HG03457 (cell line): ENCODE measurements around the gene DLG4.

Experiments used
- ATAC-seq: cut with Tn5 transposase; IDR thresholded peaks from one replicate; pipeline ENCODE4 v1.9.1; 2021; ENCODE audit warnings: moderate number of reproducible peaks; ENCODE audit not compliant: unreplicated experiment

Gene DLG4

GRCh38 chr17:7215652-7216180 is 3.9 kb downstream of the DLG4 start:
- ATAC-seq = no peak

GRCh38 chr17:7215136-7215638 is 4.4 kb downstream of the DLG4 start:
- no peak for ATAC-seq

GRCh38 chr17:7214300-7215135 is 5.1 kb downstream of the DLG4 start:
- ATAC-seq = peak; percentile 55

GRCh38 chr17:7213895-7214299 is 5.7 kb downstream of the DLG4 start:
- ATAC-seq = no peak

- no peak for ATAC-seq
These were observed 8.0 kb downstream of the DLG4 start for GRCh38 chr17:7211491-7212273.

- no peak for ATAC-seq
These were observed 10.7 kb downstream of the DLG4 start for GRCh38 chr17:7208754-7209460.

GRCh38 chr17:7208027-7208571 is 11.5 kb downstream of the DLG4 start:
- no peak for ATAC-seq

- no peak for ATAC-seq
These were observed 12.3 kb downstream of the DLG4 start for GRCh38 chr17:7207120-7208001.

GRCh38 chr17:7205561-7205960 is 14.1 kb downstream of the DLG4 start:
- no peak for ATAC-seq

- peak; percentile 57 for ATAC-seq
These were observed 14.7 kb downstream of the DLG4 start for GRCh38 chr17:7204828-7205461.

- ATAC-seq = no peak
These were observed 15.3 kb downstream of the DLG4 start for GRCh38 chr17:7204336-7204735.

GRCh38 chr17:7203391-7203790 is 16.2 kb downstream of the DLG4 start:
- no peak for ATAC-seq

GRCh38 chr17:7196651-7197401 is 22.8 kb downstream of the DLG4 start:
- ATAC-seq = no peak

GRCh38 chr17:7195971-7196370 is 23.7 kb downstream of the DLG4 start:
- no peak for ATAC-seq

- no peak for ATAC-seq
These were observed 27.2 kb downstream of the DLG4 start for GRCh38 chr17:7192271-7192937.

- ATAC-seq = no peak
These were observed 27.9 kb downstream of the DLG4 start for GRCh38 chr17:7191571-7192270.

- ATAC-seq = no peak
These were observed 28.6 kb downstream of the DLG4 start for GRCh38 chr17:7191069-7191468.
